ENCODE data around the gene RASSF10.

DNA sequence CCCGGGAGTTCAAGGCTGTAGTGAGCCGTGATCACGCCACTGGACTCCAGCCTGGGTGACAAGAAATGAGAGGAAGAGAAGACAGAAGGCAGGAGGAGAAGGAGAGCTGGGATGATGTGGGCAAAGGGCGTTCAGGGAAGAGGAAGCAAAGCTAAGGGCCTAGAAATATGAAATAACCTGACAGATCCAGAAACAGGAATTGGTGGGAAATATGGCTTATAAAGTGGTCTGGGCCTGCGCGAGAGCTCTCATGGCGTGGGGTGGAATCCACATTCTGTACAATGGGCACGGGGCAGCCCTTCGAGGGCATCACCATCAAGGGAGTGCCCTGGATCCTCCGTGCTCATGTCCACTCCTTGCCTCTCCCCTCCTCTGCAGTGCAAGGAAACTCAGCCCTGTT is 46.8 kb upstream of the RASSF10 start:
- TF ChIP-seq, protein P1, sequence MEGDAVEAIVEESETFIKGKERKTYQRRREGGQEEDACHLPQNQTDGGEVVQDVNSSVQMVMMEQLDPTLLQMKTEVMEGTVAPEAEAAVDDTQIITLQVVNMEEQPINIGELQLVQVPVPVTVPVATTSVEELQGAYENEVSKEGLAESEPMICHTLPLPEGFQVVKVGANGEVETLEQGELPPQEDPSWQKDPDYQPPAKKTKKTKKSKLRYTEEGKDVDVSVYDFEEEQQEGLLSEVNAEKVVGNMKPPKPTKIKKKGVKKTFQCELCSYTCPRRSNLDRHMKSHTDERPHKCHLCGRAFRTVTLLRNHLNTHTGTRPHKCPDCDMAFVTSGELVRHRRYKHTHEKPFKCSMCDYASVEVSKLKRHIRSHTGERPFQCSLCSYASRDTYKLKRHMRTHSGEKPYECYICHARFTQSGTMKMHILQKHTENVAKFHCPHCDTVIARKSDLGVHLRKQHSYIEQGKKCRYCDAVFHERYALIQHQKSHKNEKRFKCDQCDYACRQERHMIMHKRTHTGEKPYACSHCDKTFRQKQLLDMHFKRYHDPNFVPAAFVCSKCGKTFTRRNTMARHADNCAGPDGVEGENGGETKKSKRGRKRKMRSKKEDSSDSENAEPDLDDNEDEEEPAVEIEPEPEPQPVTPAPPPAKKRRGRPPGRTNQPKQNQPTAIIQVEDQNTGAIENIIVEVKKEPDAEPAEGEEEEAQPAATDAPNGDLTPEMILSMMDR (IDR thresholded peaks at IDR 0.05) = no peak
- TF ChIP-seq POLR2A (IDR thresholded peaks at IDR 0.05) = no peak
- TF ChIP-seq EP300 (IDR thresholded peaks at IDR 0.05) = no peak

All from upper lobe of left lung (tissue), 4 donors.